ENCODE measurements around the gene RCAN1. TPM values are rescaled to one million over a fixed set of nuclear protein-coding genes. Genes with fewer than 3 reads are reported as not detected.

Gene RCAN1
- total and polyA plus RNA-seq, 2 of the 13 experiments (the other 11 are each of a cell fraction or from before 2014, with no cell fraction given), result 9.4 to 34.1 TPM

GRCh38 chr21:34642211-34643075 lies 27.5 kb upstream of the RCAN1 start:
- Histone ChIP-seq H3K9me3 (ENCODE audit: low read length) (no peaks in the 10 kb centered on the region), H3K27me3 (ENCODE audit: control insufficient read depth in 1 of 2, insufficient read depth in 2 of 2, low read length in 2 of 2) (peaks cover 0 to 5% of the 10 kb centered on the region in 2 experiments; a peak in 2 of 5 replicates), H3K27ac (ENCODE audit: extremely low read length, insufficient read depth, low read length) (no peak overlapping the region), H2AFZ (ENCODE audit: low read length) (no peak overlapping the region), H3K9ac (ENCODE audit: insufficient read depth, low read depth, low read length) (no peak overlapping the region), H3K36me3 (replicated peaks in 1 of 2; ENCODE audit: control insufficient read depth in 1 of 2, insufficient read depth in 2 of 2, low read length in 2 of 2) (no peaks in the 10 kb centered on the region), H3K4me2 (ENCODE audit: low read depth, low read length) (no peak overlapping the region), H3K79me2 (ENCODE audit: insufficient read depth, low read length) (no peaks in the 10 kb centered on the region), H3K4me3 (replicated peaks in 1 of 3; ENCODE audit: insufficient read depth in 1 of 3, low read depth in 2 of 3, low read length in 3 of 3) (no peak overlapping the region), H4K20me1 (ENCODE audit: insufficient read depth, low read length) (no peaks in the 10 kb centered on the region), H3K4me1 (ENCODE audit: insufficient read depth, low read length) (peaks cover 9% of the 10 kb centered on the region)
- no TSS peak for BruUV-seq (replicated peaks)
- CTCF ChIA-PET (ENCODE audit: low intra/inter-chr PET ratio, low total read pairs), result no interaction called here
- ATAC-seq (no peak), DNase-seq (ENCODE audit: low spot score) (no peak), FAIRE-seq (no peak)
- WGBS (ENCODE audit: low lambda C conversion rate), result 36% methylated on average over 7 of the region's 7 CpGs
- in situ Hi-C loops (cut with HindIII; ENCODE audit: extremely low pct_ligation_motif_present, low pct_unique_long_range_greater_than_20kb), result no loop called here
- TF ChIP-seq HMGA1 (CRISPR knock-in tag; conservative IDR thresholded peaks at IDR 0.05), result no peak
- no peak for TF ChIP-seq NCOR1 (IDR thresholded peaks at IDR 0.05; ENCODE audit: borderline replicate concordance, low read length)
- no peak for TF ChIP-seq MAFK (conservative IDR thresholded peaks at IDR 0.05 in 1 of 2, IDR thresholded peaks at IDR 0.05 in 1 of 2; ENCODE audit: low read length in 2 of 2)
- no peak for TF ChIP-seq ZSCAN31 (CRISPR knock-in tag; IDR thresholded peaks at IDR 0.05; ENCODE audit: low read depth)
- TF ChIP-seq POLR2AphosphoS2 (IDR thresholded peaks at IDR 0.05; ENCODE audit: low read depth, low read length), result no peak
- TF ChIP-seq ZNF674 (CRISPR knock-in tag; IDR thresholded peaks at IDR 0.05; ENCODE audit: low read depth), result no peak
- no peak for TF ChIP-seq AKNA (CRISPR knock-in tag; IDR thresholded peaks at IDR 0.05; ENCODE audit: borderline replicate concordance)
- no peak for TF ChIP-seq FOSL1 (CRISPR knock-in tag; IDR thresholded peaks at IDR 0.05; ENCODE audit: borderline replicate concordance)
- no peak for TF ChIP-seq ZNF75D (CRISPR knock-in tag; IDR thresholded peaks at IDR 0.05; ENCODE audit: borderline replicate concordance)
- no peak for TF ChIP-seq TBP (CRISPR knock-in tag; IDR thresholded peaks at IDR 0.05)
- intact Hi-C loops (cut with micrococcal nuclease; ENCODE audit: unreplicated experiment), result no loop called here
- POLR2A ChIA-PET, result no interaction called here

All from HepG2 (cell line).